ENCODE results near the gene DNER.
"Not testable (repeated sequence)": the region's sequence is repeated elsewhere in the genome, so short reads cannot be mapped to it uniquely, and the experiment has no call there.

Gene DNER

GRCh38 chr2:229563388-229563787, 151.0 kb downstream of the DNER start:
- no peak for DNase-seq

- no peak for DNase-seq
These were observed 151.8 kb downstream of the DNER start for GRCh38 chr2:229562472-229563127.

- DNase-seq = no peak
These were observed 154.4 kb downstream of the DNER start for GRCh38 chr2:229559986-229560385.

GRCh38 chr2:229553091-229553490, 161.3 kb downstream of the DNER start:
- DNase-seq = no peak

GRCh38 chr2:229543176-229543873, 171.0 kb downstream of the DNER start:
- DNase-seq = no peak

- no peak for DNase-seq
These were observed 174.7 kb downstream of the DNER start for GRCh38 chr2:229539628-229540027.

GRCh38 chr2:229531594-229531993, 182.8 kb downstream of the DNER start:
- no peak for DNase-seq

- no peak for DNase-seq
These were observed 183.9 kb downstream of the DNER start for GRCh38 chr2:229530434-229530833.

GRCh38 chr2:229528846-229529245, 185.5 kb downstream of the DNER start:
- no peak for DNase-seq

- DNase-seq = no peak
These were observed 187.4 kb downstream of the DNER start for GRCh38 chr2:229526951-229527350.

- DNase-seq = no peak
These were observed 189.6 kb downstream of the DNER start for GRCh38 chr2:229524799-229525198.

- no peak for DNase-seq
These were observed 190.7 kb downstream of the DNER start for GRCh38 chr2:229523663-229524062.

GRCh38 chr2:229521576-229521975, 192.8 kb downstream of the DNER start:
- no peak for DNase-seq

GRCh38 chr2:229520691-229521096, 193.7 kb downstream of the DNER start:
- DNase-seq = no peak

- DNase-seq = no peak
These were observed 194.5 kb downstream of the DNER start for GRCh38 chr2:229519655-229520430.

GRCh38 chr2:229514273-229514895, 200.0 kb downstream of the DNER start:
- no peak for DNase-seq

- no peak for DNase-seq
These were observed 202.8 kb downstream of the DNER start for GRCh38 chr2:229511524-229511923.

GRCh38 chr2:229506699-229507098, 207.7 kb downstream of the DNER start:
- DNase-seq = not testable (repeated sequence)

GRCh38 chr2:229501051-229501794, 213.1 kb downstream of the DNER start:
- no peak for DNase-seq

- no peak for DNase-seq
These were observed 222.3 kb downstream of the DNER start for GRCh38 chr2:229492034-229492433.

GRCh38 chr2:229490167-229490566, 224.2 kb downstream of the DNER start:
- DNase-seq = no peak

GRCh38 chr2:229489016-229489415, 225.3 kb downstream of the DNER start:
- DNase-seq = no peak

- DNase-seq = no peak
These were observed 226.1 kb downstream of the DNER start for GRCh38 chr2:229488232-229488631.

All from NCI-H1417 treated with DMSO at 0.1 percent for 48 hours (cell line).